GM06990 (cell line): ENCODE results near the gene MS4A18.
A peak's percentile ranks its signal among the peaks of the same experiment; 100 is the strongest.
"Not testable (repeated sequence)": the region's sequence is repeated elsewhere in the genome, so short reads cannot be mapped to it uniquely, and the experiment has no call there.

Experiments used
- DNase-seq: peaks from one replicate; pipeline ENCODE4 v3.0.0-alpha.2; 2011; ENCODE audit not compliant: insufficient read length; ENCODE audit errors: extremely low read depth
- H3K27me3 ChIP-seq: replicated peaks from 2 replicates; pipeline ENCODE4 v1.6.0; 2011; ENCODE audit warnings: low read length; ENCODE audit not compliant: control insufficient read depth, insufficient read depth
- H3K36me3 ChIP-seq: 2 replicates; pipeline ENCODE4 v1.5.1; 2011; ENCODE audit warnings: low read length; ENCODE audit not compliant: control insufficient read depth, insufficient read depth
- H3K4me3 ChIP-seq: replicated peaks from 2 replicates; pipeline ENCODE4 v1.5.1; 2011; ENCODE audit warnings: low read depth, mild to moderate bottlenecking, control low read depth, low read length
- CTCF ChIP-seq: IDR thresholded peaks from 2 replicates; pipeline ENCODE4 v1.5.1; 2011; ENCODE audit warnings: low read length, control low read depth, mild to moderate bottlenecking, inconsistent platforms; ENCODE audit not compliant: insufficient read depth, poor library complexity, severe bottlenecking

Gene MS4A18

GRCh38 chr11:60710482-60710881 is 14.0 kb upstream of the MS4A18 start:
- peak; percentile 6 for TF ChIP-seq CTCF
- H3K4me3 ChIP-seq, result no peak overlapping the region
- DNase-seq, result no peak
- H3K36me3 ChIP-seq, result no peaks in the 10 kb centered on the region
- H3K27me3 ChIP-seq, result no peaks in the 10 kb centered on the region

DNA sequence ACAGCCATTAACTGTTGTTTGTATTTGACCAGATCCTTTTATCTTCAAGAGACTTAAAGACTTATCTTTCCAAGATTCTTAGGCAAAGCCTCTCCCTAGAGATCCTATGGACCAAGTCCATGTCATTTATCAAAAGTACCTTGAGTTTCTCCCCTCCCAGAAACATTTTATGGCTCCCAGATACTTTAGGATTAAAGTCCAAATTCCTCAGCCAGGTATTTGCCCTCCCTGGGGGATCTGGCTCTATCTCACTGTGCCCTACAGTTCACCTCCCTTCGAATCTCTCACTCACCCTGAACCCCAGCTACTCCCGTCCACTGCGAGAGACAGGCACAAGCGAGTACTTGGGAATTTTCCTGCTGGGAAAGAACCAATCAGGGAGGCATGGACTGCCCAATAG is 13.2 kb upstream of the MS4A18 start:
- no peak overlapping the region for H3K4me3 ChIP-seq
- TF ChIP-seq CTCF, result no peak
- H3K36me3 ChIP-seq, result no peaks in the 10 kb centered on the region
- DNase-seq, result no peak
- no peaks in the 10 kb centered on the region for H3K27me3 ChIP-seq

DNA sequence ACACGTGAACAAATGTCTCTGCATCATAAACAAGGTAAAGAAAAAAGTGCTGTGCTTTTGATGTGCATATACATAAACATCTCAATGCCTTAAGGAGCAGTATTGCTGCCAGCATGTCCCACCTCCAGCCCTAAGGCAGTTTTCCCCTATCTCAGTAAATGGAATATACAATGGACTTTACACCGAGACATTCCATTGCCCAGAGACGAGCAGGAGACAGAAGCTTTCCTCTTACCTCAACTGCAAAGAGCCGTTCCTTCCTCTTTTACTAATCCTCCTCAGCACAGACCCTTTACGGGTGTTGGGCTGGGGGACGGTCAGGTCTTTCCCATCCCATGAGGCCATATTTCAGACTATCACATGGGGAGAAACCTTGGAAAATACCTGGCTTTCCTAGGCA is 11.1 kb upstream of the MS4A18 start:
- H3K27me3 ChIP-seq, DNase-seq, H3K36me3 ChIP-seq, H3K4me3 ChIP-seq: not testable (repeated sequence)

GRCh38 chr11:60717956-60718355 is 6.6 kb upstream of the MS4A18 start:
- peak; percentile 43 for DNase-seq
- Histone ChIP-seq H3K4me3 (no peak overlapping the region), H3K27me3 (no peaks in the 10 kb centered on the region; the same call in 1 of the 2 replicates), H3K36me3 (no peaks in the 10 kb centered on the region)
- TF ChIP-seq CTCF, result no peak

GRCh38 chr11:60718524-60719316 is 5.8 kb upstream of the MS4A18 start:
- H3K4me3 ChIP-seq, result no peak overlapping the region
- H3K27me3 ChIP-seq, result no peaks in the 10 kb centered on the region; the same call in 1 of the 2 replicates
- DNase-seq, result no peak
- no peaks in the 10 kb centered on the region for H3K36me3 ChIP-seq
- no peak for TF ChIP-seq CTCF

DNA sequence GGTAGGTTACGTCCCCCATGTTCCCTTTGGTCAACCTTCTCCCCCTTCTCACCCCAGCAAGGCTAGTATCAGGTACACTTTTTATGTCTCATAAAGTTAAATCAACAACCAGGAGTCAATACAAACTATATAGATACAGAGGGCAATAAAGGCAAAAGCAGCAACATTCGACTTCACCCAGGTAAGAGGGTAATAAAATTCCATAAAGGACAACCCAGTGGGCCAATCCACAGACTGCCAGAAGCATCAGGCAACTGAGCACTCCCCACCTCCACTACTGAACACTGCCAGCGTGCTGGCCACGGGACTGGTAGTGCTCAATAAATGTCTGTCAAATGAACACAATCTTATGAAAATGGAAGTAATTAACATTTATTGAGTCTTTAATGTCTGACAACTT is 5.1 kb upstream of the MS4A18 start:
- H3K36me3 ChIP-seq, result no peaks in the 10 kb centered on the region
- H3K4me3 ChIP-seq, result no peak overlapping the region
- no peaks in the 10 kb centered on the region; the same call in 1 of the 2 replicates for H3K27me3 ChIP-seq
- TF ChIP-seq CTCF, result no peak
- no peak for DNase-seq
